ENCODE measurements around the gene SMIM22. TPM values are rescaled to one million over a fixed set of nuclear protein-coding genes. Genes with fewer than 3 reads are reported as not detected.

SMIM22 gene
- polyA plus RNA-seq, 1 experiment = not detected

GRCh38 chr16:4813251-4814003 is 18.3 kb downstream of the SMIM22 start:
- Histone ChIP-seq H3K4me3 (ENCODE audit: low read depth, low read length) (no peak overlapping the region), H3K27me3 (ENCODE audit: control insufficient read depth, insufficient read depth, low read length) (no peaks in the 10 kb centered on the region), H3K36me3 (ENCODE audit: control insufficient read depth, insufficient read depth, low read length) (peaks cover 31% of the 10 kb centered on the region)
- CTCF ChIA-PET = no interaction called here
- no peak for TF ChIP-seq CTCF (IDR thresholded peaks at IDR 0.05; ENCODE audit: insufficient read depth, low read depth, low read length)
- POLR2A ChIA-PET = no interaction called here
- no peak for DNase-seq (ENCODE audit: low read depth)

- Histone ChIP-seq H3K4me3 (ENCODE audit: low read depth, low read length) (no peak overlapping the region), H3K27me3 (ENCODE audit: control insufficient read depth, insufficient read depth, low read length) (no peaks in the 10 kb centered on the region), H3K36me3 (ENCODE audit: control insufficient read depth, insufficient read depth, low read length) (peaks cover 31% of the 10 kb centered on the region)
- ChIA-PET CTCF (no interaction called here), POLR2A (no interaction called here)
- TF ChIP-seq CTCF (IDR thresholded peaks at IDR 0.05; ENCODE audit: insufficient read depth, low read depth, low read length) = no peak
- no peak for DNase-seq (ENCODE audit: low read depth)
These were observed 18.9 kb downstream of the SMIM22 start for GRCh38 chr16:4814046-4814445.

GRCh38 chr16:4814542-4815173 is 19.5 kb downstream of the SMIM22 start:
- no peak for TF ChIP-seq CTCF (IDR thresholded peaks at IDR 0.05; ENCODE audit: insufficient read depth, low read depth, low read length)
- CTCF ChIA-PET = no interaction called here
- no peak overlapping the region for H3K4me3 ChIP-seq (ENCODE audit: low read depth, low read length)
- POLR2A ChIA-PET = no interaction called here
- no peak for DNase-seq (ENCODE audit: low read depth)
- H3K36me3 ChIP-seq (ENCODE audit: control insufficient read depth, insufficient read depth, low read length) = peaks cover 33% of the 10 kb centered on the region
- H3K27me3 ChIP-seq (ENCODE audit: control insufficient read depth, insufficient read depth, low read length) = no peaks in the 10 kb centered on the region

- no peak for DNase-seq (ENCODE audit: low read depth)
- ChIA-PET POLR2A (no interaction called here), CTCF (interaction anchor here (0.6 kb wide), 1 partner anchor 63 kb away, joined by 4 read pairs; no protein-coding TSS in a partner anchor)
- H3K27me3 ChIP-seq (ENCODE audit: control insufficient read depth, insufficient read depth, low read length) = no peaks in the 10 kb centered on the region
- H3K4me3 ChIP-seq (ENCODE audit: low read depth, low read length) = no peak overlapping the region
- no peak for TF ChIP-seq CTCF (IDR thresholded peaks at IDR 0.05; ENCODE audit: insufficient read depth, low read depth, low read length)
- peaks cover 32% of the 10 kb centered on the region for H3K36me3 ChIP-seq (ENCODE audit: control insufficient read depth, insufficient read depth, low read length)
These were observed 25.5 kb downstream of the SMIM22 start for GRCh38 chr16:4820652-4821051.

GRCh38 chr16:4825196-4825595 is 30.0 kb downstream of the SMIM22 start:
- Histone ChIP-seq H3K4me3 (ENCODE audit: low read depth, low read length) (no peak overlapping the region), H3K36me3 (ENCODE audit: control insufficient read depth, insufficient read depth, low read length) (peaks cover 34% of the 10 kb centered on the region), H3K27me3 (ENCODE audit: control insufficient read depth, insufficient read depth, low read length) (no peaks in the 10 kb centered on the region)
- no peak for TF ChIP-seq CTCF (IDR thresholded peaks at IDR 0.05; ENCODE audit: insufficient read depth, low read depth, low read length)
- DNase-seq (ENCODE audit: low read depth) = no peak
- ChIA-PET POLR2A (no interaction called here), CTCF (interaction anchor here (0.8 kb wide), 1 partner anchor 15 kb away, joined by 3 read pairs; no protein-coding TSS in a partner anchor)

All from BJ (cell line).